VCaP (cell line): ENCODE results near the gene SLC25A24.
"Not testable (repeated sequence)": the region's sequence is repeated elsewhere in the genome, so short reads cannot be mapped to it uniquely, and the experiment has no call there.

Source experiments
- H3K27ac ChIP-seq: fragments of 450-650 bp; 2 replicates; pipeline ENCODE4 v1.5.1; 2017
- TF ChIP-seq, protein P1 (sequence below): fragments of 450-650 bp; conservative IDR thresholded peaks from 2 replicates; pipeline ENCODE4 v1.5.1; 2017; ENCODE audit warnings: mild to moderate bottlenecking, moderate library complexity

SLC25A24 gene

DNA sequence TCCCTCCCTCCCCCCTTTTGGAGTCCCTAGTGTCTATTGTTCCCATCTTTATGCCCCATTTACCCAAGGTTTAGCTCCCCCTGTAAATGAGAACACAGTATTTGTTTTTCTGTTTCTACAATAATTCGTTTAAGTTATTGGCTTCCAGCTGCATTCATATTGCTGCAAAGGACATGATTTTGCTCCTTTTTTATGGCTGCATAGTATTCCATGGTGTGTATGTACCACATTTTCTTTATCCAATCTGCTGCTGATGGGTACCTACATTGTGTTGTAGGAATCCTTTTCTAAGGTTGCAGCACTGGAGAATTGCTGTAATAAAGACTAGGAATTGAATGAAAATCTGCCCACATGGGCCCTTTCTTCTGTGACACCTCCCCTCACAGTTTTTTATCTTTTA lies 6.8 kb downstream of the SLC25A24 start:
- no peak overlapping the region for H3K27ac ChIP-seq
- TF ChIP-seq, protein P1, sequence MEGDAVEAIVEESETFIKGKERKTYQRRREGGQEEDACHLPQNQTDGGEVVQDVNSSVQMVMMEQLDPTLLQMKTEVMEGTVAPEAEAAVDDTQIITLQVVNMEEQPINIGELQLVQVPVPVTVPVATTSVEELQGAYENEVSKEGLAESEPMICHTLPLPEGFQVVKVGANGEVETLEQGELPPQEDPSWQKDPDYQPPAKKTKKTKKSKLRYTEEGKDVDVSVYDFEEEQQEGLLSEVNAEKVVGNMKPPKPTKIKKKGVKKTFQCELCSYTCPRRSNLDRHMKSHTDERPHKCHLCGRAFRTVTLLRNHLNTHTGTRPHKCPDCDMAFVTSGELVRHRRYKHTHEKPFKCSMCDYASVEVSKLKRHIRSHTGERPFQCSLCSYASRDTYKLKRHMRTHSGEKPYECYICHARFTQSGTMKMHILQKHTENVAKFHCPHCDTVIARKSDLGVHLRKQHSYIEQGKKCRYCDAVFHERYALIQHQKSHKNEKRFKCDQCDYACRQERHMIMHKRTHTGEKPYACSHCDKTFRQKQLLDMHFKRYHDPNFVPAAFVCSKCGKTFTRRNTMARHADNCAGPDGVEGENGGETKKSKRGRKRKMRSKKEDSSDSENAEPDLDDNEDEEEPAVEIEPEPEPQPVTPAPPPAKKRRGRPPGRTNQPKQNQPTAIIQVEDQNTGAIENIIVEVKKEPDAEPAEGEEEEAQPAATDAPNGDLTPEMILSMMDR = no peak

DNA sequence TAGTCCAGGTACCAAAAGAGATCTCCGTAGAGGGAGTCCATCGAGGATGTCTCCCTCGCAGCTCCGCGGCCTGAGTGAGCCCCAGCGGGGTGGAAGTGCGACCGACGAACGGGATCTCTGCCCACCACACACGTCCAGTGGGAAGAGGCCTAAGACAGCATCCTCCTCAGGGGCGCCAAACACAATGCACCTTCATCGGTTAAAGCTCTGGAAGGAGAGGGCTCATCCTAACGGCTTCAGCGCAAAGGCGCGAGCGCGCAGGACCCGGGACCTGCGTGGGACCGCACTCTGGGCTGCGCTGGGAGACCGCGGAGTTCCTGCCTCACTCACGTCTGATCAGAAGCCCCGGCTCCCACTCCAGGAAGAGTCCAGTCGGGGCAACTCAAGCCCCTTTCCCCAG lies 7.6 kb downstream of the SLC25A24 start:
- TF ChIP-seq, protein P1 = no peak

GRCh38 chr1:108190686-108191416 lies 9.3 kb downstream of the SLC25A24 start:
- H3K27ac ChIP-seq = no peak overlapping the region
- TF ChIP-seq, protein P1 = no peak

More for the DNA sequence above, 7.6 kb downstream of the SLC25A24 start:
- no peak overlapping the region for H3K27ac ChIP-seq

DNA sequence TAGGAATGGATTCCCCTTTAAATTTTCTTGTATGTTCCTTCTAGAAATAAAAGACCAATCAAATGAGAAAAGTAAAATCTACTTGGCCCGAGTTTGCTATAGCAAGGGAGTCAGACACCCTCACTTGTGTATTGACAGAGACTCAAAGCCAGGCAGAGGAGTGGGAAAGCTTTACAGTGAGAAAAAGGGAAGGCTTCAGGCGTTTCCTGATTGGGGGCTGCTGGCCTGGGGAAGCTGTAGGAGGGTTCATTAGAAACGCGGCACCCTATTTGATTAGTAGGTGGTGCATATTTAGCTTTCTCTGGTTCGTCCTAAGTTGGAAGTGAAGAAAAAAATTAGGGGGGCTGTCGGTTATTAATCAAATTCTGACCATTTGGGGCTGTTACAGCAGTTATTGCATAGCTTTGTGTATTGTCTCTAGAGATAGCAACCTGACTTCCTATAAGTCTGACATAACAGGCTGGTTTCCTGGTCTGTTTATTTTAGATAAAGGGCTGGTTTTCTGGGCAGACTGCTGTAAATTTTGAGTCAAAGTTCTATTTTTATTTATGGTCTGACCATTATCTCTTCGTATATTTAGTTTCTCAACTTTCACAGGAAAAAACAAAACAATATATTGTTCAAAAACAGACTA lies 10.0 kb downstream of the SLC25A24 start:
- no peak overlapping the region for H3K27ac ChIP-seq
- TF ChIP-seq, protein P1 = no peak

DNA sequence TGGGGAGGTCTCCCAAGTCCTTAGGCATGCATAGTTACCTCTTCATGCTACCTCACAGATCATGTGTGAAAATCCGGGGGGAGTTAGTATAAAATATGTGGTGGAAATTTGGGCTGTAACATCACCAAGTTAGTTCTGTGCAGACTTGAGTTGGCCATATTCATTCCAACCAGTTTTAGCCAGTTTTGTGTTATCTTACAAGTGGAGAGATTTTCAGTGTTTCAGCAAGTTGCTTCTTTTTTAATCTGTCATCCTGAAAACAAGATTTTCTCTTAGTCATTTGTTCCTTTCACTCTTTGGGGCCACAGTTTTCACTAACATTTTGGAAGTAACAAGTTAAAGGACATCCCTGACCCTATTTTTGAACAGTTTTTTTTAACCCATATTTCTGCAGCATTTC lies 11.3 kb downstream of the SLC25A24 start:
- H3K27ac ChIP-seq = no peak overlapping the region
- TF ChIP-seq, protein P1 = no peak

DNA sequence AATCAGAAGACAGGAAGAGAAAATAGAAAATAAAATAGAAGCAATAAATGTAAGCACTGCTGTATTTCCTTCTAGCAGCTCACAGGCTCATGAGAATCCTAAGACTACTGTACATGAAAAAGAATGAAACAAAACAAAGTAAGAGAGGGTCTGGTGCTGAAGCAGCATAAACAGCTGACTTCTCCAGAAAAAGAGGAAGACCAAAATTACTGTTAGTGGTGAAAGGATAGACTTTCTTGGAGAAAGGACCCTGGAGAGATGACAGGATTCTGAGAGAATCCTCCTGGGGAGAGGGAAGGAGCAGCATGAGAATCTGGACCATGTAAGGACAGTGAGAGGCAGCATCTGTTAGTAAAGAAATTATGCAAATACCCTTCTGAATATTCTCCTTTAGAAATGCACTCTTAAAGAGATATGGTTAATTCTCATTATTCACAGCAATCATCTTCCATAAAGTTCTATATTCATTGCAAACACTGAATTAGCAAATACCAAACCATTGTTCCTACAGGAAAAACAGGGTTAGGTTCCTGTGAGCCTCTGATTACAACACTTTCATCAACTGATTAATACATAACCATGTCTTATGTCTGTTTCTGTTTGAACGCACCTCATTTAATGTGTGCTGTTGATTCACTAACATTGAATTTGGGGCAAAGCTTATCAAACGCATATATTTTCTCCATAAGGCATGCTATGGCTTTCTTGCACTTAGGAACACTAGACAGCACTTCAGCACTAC lies 17.0 kb downstream of the SLC25A24 start:
- no peak overlapping the region for H3K27ac ChIP-seq
- TF ChIP-seq, protein P1 = no peak

DNA sequence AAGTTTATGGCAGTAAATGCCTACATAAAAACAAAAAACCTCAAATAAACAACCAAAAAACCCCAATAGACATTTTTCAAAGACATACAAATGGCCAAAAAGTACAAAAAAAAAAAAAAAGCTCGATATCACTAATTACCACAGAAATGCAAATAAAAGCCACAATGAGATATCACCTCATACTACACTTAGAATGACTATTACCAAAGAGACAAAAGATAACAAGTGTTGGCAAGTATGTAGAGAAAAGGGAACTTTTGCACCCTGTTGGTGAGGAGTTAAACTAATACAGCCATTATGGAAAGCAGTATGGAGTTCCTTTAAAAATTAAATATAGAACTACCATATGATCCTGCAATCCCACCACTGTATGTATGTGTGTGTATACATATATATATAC lies 21.1 kb downstream of the SLC25A24 start:
- TF ChIP-seq, protein P1 = no peak
- no peak overlapping the region for H3K27ac ChIP-seq

- H3K27ac ChIP-seq = not testable (repeated sequence)
Measured at GRCh38 chr1:108162409-108162808, 37.7 kb downstream of the SLC25A24 start.

DNA sequence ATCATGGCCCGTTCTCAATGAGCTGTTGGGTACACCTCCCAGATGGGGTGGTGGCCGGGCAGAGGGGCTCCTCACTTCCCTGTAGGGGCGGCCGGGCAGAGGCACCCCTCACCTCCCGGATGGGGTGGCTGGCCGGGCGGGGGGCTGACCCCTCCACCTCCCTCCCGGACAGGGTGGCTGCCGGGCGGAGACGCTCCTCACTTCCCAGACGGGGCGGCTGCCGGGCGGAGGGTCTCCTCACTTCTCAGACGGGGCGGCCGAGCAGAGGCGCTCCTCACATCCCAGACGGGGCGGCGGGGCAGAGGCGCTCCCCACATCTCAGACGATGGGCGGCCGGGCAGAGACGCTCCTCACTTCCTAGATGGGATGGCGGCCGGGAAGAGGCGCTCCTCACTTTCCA lies 40.2 kb downstream of the SLC25A24 start:
- not testable (repeated sequence) for H3K27ac ChIP-seq
